Measurements from ENCODE around the gene TMEM255A. TPM values are rescaled to one million over a fixed set of nuclear protein-coding genes. Genes with fewer than 3 reads are reported as not detected.

TMEM255A gene
- total RNA-seq, 2 experiments from 2014 or later: not detected

DNA sequence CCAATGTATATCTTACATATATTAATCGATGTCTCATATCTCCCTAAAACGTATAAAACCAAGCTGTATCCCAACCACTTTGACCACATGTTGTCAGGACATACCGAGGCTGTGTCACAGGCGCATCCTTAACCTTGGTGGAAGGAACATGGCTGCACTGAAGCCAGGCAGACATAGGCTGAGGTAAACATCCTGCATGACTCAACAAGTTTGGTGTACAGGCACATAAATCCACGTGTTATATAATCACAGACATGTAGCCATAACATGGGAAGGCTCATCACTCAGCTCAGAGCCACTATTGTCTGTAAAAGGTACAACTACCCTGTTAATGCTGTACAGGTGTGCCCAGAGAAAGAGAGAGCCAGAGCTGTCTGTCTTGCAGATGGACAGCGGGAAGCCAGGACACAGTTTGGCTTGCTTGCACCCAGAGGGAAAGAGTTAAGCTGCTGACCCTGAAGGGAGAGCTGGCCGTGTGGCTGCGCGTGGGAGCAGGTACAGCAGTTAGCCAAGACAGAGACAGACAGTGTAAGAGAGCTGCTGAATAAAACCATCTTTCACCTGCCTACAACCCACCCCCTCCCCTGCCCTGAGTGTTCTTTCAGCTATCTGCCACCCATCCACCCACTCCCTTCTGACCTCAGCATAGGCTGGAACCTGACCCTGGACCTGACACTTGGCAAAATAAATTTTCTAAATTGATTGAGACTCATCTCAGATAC lies 82.9 kb downstream of the TMEM255A start:
- Histone ChIP-seq H3K4me3 (ENCODE audit: low read depth, low read length, poor library complexity, severe bottlenecking) (no peak overlapping the region), H3K36me3 (ENCODE audit: insufficient read depth, low read length) (no peaks in the 10 kb centered on the region; the same call in 1 of the 2 replicates), H4K20me1 (ENCODE audit: insufficient read depth, low read length) (no peaks in the 10 kb centered on the region), H3K9me2 (ENCODE audit: insufficient read depth, low read length) (no peaks in the 10 kb centered on the region), H2AFZ (ENCODE audit: low read length) (no peak overlapping the region), H3K4me2 (ENCODE audit: low read length) (no peak overlapping the region), H3K27ac (ENCODE audit: low read depth, low read length, poor library complexity, severe bottlenecking) (no peak overlapping the region), H3K4me1 (ENCODE audit: insufficient read depth, low read length, poor library complexity, severe bottlenecking) (no peaks in the 10 kb centered on the region), H3K9me3 (ENCODE audit: low read length) (no peaks in the 10 kb centered on the region), H3K79me2 (ENCODE audit: insufficient read depth, low read depth, low read length) (no peaks in the 10 kb centered on the region)
- TF ChIP-seq EZH2phosphoT487 (IDR thresholded peaks at IDR 0.05; ENCODE audit: borderline replicate concordance, low read depth, low read length): no peak
- TF ChIP-seq, protein P1, sequence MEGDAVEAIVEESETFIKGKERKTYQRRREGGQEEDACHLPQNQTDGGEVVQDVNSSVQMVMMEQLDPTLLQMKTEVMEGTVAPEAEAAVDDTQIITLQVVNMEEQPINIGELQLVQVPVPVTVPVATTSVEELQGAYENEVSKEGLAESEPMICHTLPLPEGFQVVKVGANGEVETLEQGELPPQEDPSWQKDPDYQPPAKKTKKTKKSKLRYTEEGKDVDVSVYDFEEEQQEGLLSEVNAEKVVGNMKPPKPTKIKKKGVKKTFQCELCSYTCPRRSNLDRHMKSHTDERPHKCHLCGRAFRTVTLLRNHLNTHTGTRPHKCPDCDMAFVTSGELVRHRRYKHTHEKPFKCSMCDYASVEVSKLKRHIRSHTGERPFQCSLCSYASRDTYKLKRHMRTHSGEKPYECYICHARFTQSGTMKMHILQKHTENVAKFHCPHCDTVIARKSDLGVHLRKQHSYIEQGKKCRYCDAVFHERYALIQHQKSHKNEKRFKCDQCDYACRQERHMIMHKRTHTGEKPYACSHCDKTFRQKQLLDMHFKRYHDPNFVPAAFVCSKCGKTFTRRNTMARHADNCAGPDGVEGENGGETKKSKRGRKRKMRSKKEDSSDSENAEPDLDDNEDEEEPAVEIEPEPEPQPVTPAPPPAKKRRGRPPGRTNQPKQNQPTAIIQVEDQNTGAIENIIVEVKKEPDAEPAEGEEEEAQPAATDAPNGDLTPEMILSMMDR (conservative IDR thresholded peaks at IDR 0.05; ENCODE audit: low read length): no peak
- ChIA-PET POLR2A (no interaction called here), CTCF (ENCODE audit: unreplicated experiment) (no interaction called here)
- no TSS peak for BruUV-seq (replicated peaks)
- no peak for DNase-seq (ENCODE audit: low spot score)
- intact Hi-C loops (cut with micrococcal nuclease; ENCODE audit: unreplicated experiment): no loop called here

DNA sequence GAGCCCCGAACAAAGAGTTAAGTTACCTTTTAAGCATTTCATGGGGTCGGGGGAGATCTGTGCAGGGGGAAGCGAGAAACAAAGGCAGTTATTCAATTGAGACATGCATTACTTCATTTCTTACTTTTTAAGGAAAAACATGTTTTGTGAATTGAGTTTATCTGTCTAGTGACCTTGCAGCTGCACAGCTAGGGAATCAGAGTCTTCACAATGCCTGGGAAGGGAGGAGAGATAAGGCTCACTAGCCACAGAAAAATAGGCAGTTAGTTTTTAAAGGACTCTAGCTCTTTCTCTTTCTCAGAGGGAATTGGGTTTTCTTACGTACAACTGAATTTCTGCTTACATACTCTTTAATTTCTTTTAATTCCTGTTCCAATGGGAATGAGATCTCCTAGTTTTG lies 86.9 kb downstream of the TMEM255A start:
- no peaks in the 10 kb centered on the region for H3K79me2 ChIP-seq (ENCODE audit: insufficient read depth, low read depth, low read length)
- ChIA-PET CTCF (ENCODE audit: unreplicated experiment) (interaction anchor here (1.1 kb wide), 1 partner anchor 11 kb away, joined by 3 read pairs; no protein-coding TSS in a partner anchor), POLR2A (no interaction called here)
- no peak for DNase-seq (ENCODE audit: low spot score)
- no peak overlapping the region for H3K27ac ChIP-seq (ENCODE audit: low read depth, low read length, poor library complexity, severe bottlenecking)
- H2AFZ ChIP-seq (ENCODE audit: low read length): no peak overlapping the region
- BruUV-seq (replicated peaks): no TSS peak
- H3K36me3 ChIP-seq (ENCODE audit: insufficient read depth, low read length): no peaks in the 10 kb centered on the region; the same call in 1 of the 2 replicates
- H4K20me1 ChIP-seq (ENCODE audit: insufficient read depth, low read length): no peaks in the 10 kb centered on the region
- H3K4me1 ChIP-seq (ENCODE audit: insufficient read depth, low read length, poor library complexity, severe bottlenecking): no peaks in the 10 kb centered on the region
- no peak for TF ChIP-seq EZH2phosphoT487 (IDR thresholded peaks at IDR 0.05; ENCODE audit: borderline replicate concordance, low read depth, low read length)
- TF ChIP-seq, protein P1 (conservative IDR thresholded peaks at IDR 0.05; ENCODE audit: low read length): no peak
- H3K4me3 ChIP-seq (ENCODE audit: low read depth, low read length, poor library complexity, severe bottlenecking): no peak overlapping the region
- H3K4me2 ChIP-seq (ENCODE audit: low read length): no peak overlapping the region
- no peaks in the 10 kb centered on the region for H3K9me3 ChIP-seq (ENCODE audit: low read length)
- no peaks in the 10 kb centered on the region for H3K9me2 ChIP-seq (ENCODE audit: insufficient read depth, low read length)
- intact Hi-C loops (cut with micrococcal nuclease; ENCODE audit: unreplicated experiment): no loop called here

DNA sequence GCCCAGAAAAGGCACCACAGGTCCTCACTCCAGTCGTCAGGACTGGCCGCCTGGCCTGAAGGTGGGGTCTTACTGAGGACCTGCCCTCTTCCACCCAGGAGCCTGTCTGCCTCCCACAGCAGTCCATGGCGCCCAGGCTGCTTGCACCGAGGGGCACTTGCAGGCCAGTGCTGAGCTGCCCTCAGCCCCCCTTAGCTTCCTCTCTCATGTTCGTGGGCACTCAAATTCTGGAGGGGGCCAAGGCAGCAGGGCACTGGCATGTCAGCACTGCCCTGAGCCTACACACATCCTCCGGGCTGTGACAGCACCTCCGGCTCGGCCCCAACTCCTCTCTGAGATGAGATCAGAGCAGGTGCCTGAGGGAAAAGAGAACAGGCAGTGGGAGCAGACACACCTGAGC lies 87.9 kb downstream of the TMEM255A start:
- POLR2A ChIA-PET: no interaction called here
- Histone ChIP-seq H3K79me2 (ENCODE audit: insufficient read depth, low read depth, low read length) (no peaks in the 10 kb centered on the region), H3K9me2 (ENCODE audit: insufficient read depth, low read length) (no peaks in the 10 kb centered on the region), H3K36me3 (ENCODE audit: insufficient read depth, low read length) (no peaks in the 10 kb centered on the region; the same call in 1 of the 2 replicates), H3K4me2 (ENCODE audit: low read length) (no peak overlapping the region), H4K20me1 (ENCODE audit: insufficient read depth, low read length) (no peaks in the 10 kb centered on the region), H3K4me1 (ENCODE audit: insufficient read depth, low read length, poor library complexity, severe bottlenecking) (no peaks in the 10 kb centered on the region), H2AFZ (ENCODE audit: low read length) (no peak overlapping the region), H3K4me3 (ENCODE audit: low read depth, low read length, poor library complexity, severe bottlenecking) (no peak overlapping the region), H3K9me3 (ENCODE audit: low read length) (no peaks in the 10 kb centered on the region), H3K27ac (ENCODE audit: low read depth, low read length, poor library complexity, severe bottlenecking) (no peak overlapping the region)
- no TSS peak for BruUV-seq (replicated peaks)
- CTCF ChIA-PET (ENCODE audit: unreplicated experiment): no interaction called here
- no peak for DNase-seq (ENCODE audit: low spot score)
- TF ChIP-seq, protein P1 (conservative IDR thresholded peaks at IDR 0.05; ENCODE audit: low read length): no peak
- TF ChIP-seq EZH2phosphoT487 (IDR thresholded peaks at IDR 0.05; ENCODE audit: borderline replicate concordance, low read depth, low read length): no peak
- intact Hi-C loops (cut with micrococcal nuclease; ENCODE audit: unreplicated experiment): no loop called here

Measured in OCI-LY7 (cell line).